NT2/D1 (cell line): Measurements from ENCODE around the gene PGAM5.

ENCODE experiments used
- DNase-seq: peaks from one replicate; pipeline ENCODE4 v3.0.0-alpha.2; 2011; ENCODE audit warnings: low read depth, low spot score
- H3K27me3 ChIP-seq: 2 replicates; pipeline ENCODE4 v1.6.0; 2011; ENCODE audit warnings: mild to moderate bottlenecking; ENCODE audit not compliant: insufficient read length, insufficient read depth
- H3K36me3 ChIP-seq: 2 replicates; pipeline ENCODE4 v1.6.1; 2011; ENCODE audit warnings: mild to moderate bottlenecking, low read length, mixed read lengths; ENCODE audit not compliant: insufficient read depth, insufficient read length
- H3K4me1 ChIP-seq: 2 replicates; pipeline ENCODE4 v1.5.1; 2011; ENCODE audit not compliant: insufficient read depth, insufficient read length
- H3K4me3 ChIP-seq: 2 replicates; pipeline ENCODE4 v1.5.1; 2011; ENCODE audit warnings: low read depth; ENCODE audit not compliant: insufficient read length
- H3K9ac ChIP-seq: 2 replicates; pipeline ENCODE4 v1.6.0; 2011; ENCODE audit warnings: low read depth; ENCODE audit not compliant: insufficient read length
- H3K9me3 ChIP-seq: 2 replicates; pipeline ENCODE4 v1.5.1; 2011; ENCODE audit warnings: mild to moderate bottlenecking, low read length; ENCODE audit not compliant: insufficient read depth
- SUZ12 ChIP-seq: IDR thresholded peaks from 2 replicates; pipeline ENCODE4 v1.6.1; 2011; ENCODE audit not compliant: insufficient read length, insufficient read depth; ENCODE audit errors: extremely low read depth
- YY1 ChIP-seq: IDR thresholded peaks from 2 replicates; pipeline ENCODE4 v1.6.1; 2011; ENCODE audit not compliant: insufficient read length, insufficient read depth
- ZNF274 ChIP-seq: IDR thresholded peaks from 2 replicates; pipeline ENCODE4 v1.6.1; 2011; ENCODE audit warnings: mild to moderate bottlenecking, low read depth, low read length

PGAM5 gene

DNA sequence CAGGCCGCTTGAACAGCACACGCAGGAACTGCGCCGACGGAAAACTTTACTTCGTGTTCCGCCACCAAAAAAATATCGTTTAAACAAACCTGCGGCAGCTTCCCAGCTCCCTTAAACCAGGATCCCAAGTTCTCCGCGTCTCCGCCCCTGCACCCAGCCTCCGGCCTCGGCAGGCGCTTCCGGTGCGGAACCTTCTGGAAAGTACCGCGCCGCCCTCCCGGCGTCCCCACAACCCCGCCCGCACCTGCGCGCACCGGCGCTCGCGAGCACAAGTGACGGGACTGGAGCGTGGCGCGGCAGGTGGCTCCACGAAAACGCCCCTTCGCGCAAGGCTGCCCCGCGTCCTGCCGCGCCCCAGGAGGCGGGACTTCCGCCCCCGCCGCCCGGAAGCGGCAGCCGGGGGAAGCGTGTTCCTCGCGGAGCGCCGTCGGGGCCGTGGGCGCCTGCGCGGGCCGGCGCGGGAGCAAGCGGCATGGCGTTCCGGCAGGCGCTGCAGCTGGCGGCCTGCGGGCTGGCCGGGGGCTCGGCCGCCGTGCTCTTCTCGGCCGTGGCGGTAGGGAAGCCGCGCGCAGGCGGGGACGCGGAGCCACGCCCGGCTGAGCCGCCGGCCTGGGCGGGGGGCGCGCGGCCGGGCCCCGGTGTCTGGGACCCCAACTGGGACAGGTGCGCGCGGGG is at the start of gene PGAM5:
PGAM5 (plus strand) TSS at position 438 of the 675 bp plus-strand sequence; CDS start at position 473, 35 bp downstream.
- Histone ChIP-seq H3K4me3 (peak within 1 kb of the TSS; percentile 92), H3K9ac (peak within 1 kb of the TSS; percentile 98), H3K4me1 (peaks cover 2% of the 10 kb centered on the region), H3K27me3 (no peaks in the 10 kb centered on the region), H3K9me3 (no peaks in the 10 kb centered on the region), H3K36me3 (peaks cover 30% of the 10 kb centered on the region)
- DNase-seq = peak; percentile 55
- TF ChIP-seq ZNF274 (no peak), YY1 (no peak), SUZ12 (no peak)

DNA sequence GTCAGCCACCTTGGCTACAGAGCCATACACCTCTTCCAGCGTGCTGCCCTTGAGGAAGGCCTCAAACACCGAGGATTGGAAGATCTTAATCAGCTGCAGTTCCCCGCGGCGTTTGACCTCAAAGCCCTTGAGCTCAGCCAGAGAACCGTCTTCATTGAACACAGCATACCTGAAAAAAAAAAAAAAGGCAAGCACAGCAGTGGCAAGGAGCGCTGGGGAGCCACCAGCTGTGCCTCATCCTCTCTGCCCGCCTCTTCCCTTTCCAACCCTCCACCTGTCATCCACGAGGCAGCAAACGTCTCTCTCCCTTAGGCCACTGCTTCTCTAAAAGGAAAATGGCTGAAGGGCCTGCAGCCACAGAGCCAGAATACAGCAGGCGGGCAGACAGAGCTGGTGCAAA is 49.6 kb upstream of the PGAM5 start:
- Histone ChIP-seq H3K36me3 (peaks cover 98% of the 10 kb centered on the region), H3K4me3 (no peak overlapping the region), H3K9ac (no peak overlapping the region), H3K4me1 (no peaks in the 10 kb centered on the region), H3K9me3 (no peaks in the 10 kb centered on the region), H3K27me3 (no peaks in the 10 kb centered on the region)
- TF ChIP-seq YY1 (no peak), SUZ12 (no peak)
- DNase-seq = no peak

DNA sequence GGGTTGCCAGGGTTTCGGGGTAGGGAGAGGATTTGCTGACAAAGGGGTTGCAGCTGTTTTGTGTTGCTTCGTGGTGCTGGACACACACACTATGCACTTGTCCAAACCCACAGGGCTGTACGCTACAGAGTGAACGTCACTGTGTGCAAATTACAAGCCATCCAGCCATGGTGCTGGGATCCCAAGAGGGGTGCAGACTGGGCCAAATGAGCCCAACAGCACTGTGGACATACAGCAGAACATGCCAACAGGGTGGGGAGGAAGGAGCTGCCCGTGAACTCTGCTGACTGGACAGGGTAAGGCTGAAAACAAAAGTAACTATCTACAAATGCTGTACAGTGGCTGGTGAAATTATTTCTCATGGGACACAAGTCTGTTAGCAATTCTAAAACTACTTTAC is 48.7 kb upstream of the PGAM5 start:
- Histone ChIP-seq H3K4me3 (no peak overlapping the region), H3K9me3 (no peaks in the 10 kb centered on the region), H3K4me1 (no peaks in the 10 kb centered on the region), H3K36me3 (peaks cover 98% of the 10 kb centered on the region), H3K9ac (no peak overlapping the region), H3K27me3 (no peaks in the 10 kb centered on the region)
- DNase-seq = no peak
- TF ChIP-seq SUZ12 (no peak), ZNF274 (no peak), YY1 (no peak)

DNA sequence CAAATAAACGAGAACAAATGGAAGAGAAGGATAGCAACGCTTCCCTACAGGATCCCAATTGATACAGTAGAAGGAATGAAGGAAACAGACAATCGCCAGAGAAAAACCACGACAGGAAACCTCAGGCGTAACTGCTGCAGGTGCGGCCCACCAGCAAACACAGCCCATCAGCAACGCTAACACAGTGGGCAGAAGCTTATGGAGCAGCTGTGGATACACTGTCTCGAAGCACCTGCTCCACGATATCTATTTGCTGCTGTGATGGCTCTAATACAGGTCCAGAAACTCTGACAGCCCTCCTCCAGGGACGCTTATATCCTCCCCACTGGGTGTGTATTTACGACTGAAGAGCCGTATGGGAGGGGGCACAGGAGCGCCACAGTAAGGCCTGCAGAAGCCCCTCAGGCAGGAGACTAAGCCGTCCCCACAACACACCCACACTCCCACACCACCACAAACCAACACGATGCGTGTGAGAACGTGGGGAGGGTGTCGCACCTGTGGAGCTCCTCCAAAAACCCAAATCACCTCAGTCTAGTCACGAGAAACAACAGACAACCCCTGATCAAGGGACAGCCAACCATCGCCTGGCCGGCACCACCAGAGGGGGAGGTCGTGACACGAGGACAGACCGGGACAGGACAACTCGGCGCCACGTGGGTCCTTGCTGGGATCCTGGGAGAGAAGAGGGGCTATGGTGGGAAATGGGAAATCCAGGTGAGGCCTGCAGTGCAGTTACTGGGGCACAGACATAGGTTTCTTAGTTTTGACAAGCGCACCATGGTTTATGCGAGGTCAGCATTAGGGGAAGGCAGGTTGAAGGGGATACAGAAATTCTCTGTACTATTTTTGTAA is 47.5 kb upstream of the PGAM5 start:
- peaks cover 96% of the 10 kb centered on the region for H3K36me3 ChIP-seq
- no peak for DNase-seq
- H3K4me3 ChIP-seq = no peak overlapping the region
- H3K27me3 ChIP-seq = no peaks in the 10 kb centered on the region
- TF ChIP-seq SUZ12 (no peak), YY1 (no peak), ZNF274 (no peak)
- no peaks in the 10 kb centered on the region for H3K9me3 ChIP-seq
- no peak overlapping the region for H3K9ac ChIP-seq
- no peaks in the 10 kb centered on the region for H3K4me1 ChIP-seq

DNA sequence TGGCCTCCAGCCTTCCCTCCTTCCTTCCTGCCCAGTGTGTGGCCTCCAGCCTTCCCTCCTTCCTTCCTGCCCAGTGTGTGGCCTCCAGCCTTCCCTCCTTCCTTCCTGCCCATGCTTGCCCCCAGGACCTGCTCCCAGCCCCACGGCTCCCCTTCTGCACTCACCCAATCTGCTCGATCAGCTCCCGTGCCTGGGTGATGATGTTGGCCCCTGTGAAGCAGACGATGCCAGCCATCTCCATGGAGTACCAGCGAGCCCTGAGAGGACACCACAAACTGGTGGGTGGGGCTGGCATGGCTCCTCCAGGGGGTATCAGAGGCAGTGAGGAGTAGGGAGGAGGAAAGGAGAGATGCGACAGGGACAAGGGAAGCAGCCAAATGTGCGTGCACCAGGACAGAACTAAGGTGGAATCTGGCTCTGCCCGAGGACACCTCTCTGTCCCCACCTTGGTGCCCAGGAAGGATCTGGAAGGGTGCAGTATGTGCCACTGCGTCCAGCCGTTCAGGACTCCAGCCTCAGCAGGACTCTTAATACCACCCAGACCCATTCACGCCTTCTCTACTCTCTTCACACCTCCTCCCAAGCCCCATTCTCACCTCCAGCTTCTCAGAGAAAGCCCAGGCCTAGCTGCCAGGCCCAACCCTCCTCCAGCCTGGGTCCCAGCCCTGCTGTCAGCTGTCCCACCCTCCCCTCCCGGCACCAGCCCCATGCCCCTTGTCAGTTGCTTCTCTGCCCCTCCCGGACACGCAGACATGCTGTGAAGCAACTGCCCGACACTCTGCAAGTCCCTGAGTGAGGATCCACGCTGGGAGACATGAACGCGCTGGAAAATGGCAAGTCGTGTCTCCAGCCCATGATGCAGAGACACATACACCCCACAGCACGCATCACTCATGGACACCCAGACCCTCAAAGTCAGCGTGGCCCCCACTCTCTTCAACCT is 46.2 kb upstream of the PGAM5 start:
- DNase-seq = no peak
- Histone ChIP-seq H3K4me3 (no peak overlapping the region), H3K9ac (no peak overlapping the region), H3K36me3 (peaks cover 96% of the 10 kb centered on the region), H3K9me3 (no peaks in the 10 kb centered on the region), H3K4me1 (no peaks in the 10 kb centered on the region), H3K27me3 (no peaks in the 10 kb centered on the region)
- no peak for TF ChIP-seq ZNF274
- no peak for TF ChIP-seq YY1
- TF ChIP-seq SUZ12 = no peak

DNA sequence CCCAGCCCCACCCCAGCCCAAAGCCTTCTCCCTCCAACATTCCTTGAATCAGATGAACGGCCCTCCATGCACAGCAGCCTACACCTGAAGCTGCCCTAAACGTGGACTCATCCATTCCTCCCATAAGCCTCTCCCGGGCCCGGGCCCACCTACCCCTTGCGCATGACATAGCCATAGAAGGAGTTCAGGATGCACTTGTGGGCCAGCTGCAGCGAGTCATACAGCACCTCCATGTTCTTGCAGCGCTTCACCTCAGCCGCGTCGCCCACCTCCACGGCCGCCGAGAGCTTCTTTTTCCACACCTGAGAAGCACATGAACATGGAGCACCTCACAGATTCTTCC is 45.5 kb upstream of the PGAM5 start:
- H3K36me3 ChIP-seq = peaks cover 98% of the 10 kb centered on the region
- peaks cover 2% of the 10 kb centered on the region for H3K4me1 ChIP-seq

More for the DNA sequence above, 45.5 kb upstream of the PGAM5 start:
- TF ChIP-seq SUZ12 = no peak
- no peak for TF ChIP-seq ZNF274
- no peak for TF ChIP-seq YY1
- no peaks in the 10 kb centered on the region for H3K9me3 ChIP-seq
- no peak overlapping the region for H3K4me3 ChIP-seq
- H3K27me3 ChIP-seq = no peaks in the 10 kb centered on the region
- no peak for DNase-seq
- H3K9ac ChIP-seq = no peak overlapping the region
